HL-60 (cell line): ENCODE data around the gene FAM124A.

Experiments used
- DNase-seq, 2 experiments: peaks; one replicate each; pipeline ENCODE4 v3.0.0-alpha.2; 2010 to 2020; ENCODE audit warnings: low read depth in 1 of 2, low spot score in 1 of 2
- H3K27ac ChIP-seq: fragments of 250-450 bp; sonication (Bioruptor Pico); replicated peaks from 2 replicates; pipeline ENCODE4 v1.5.1; 2020; ENCODE audit warnings: mild to moderate bottlenecking, moderate library complexity
- H3K27me3 ChIP-seq: fragments of 250-450 bp; sonication (Bioruptor Pico); 2 replicates; pipeline ENCODE4 v1.5.1; 2021; ENCODE audit warnings: mild to moderate bottlenecking, moderate library complexity; ENCODE audit not compliant: insufficient read depth, poor library complexity, severe bottlenecking
- H3K4me3 ChIP-seq: replicated peaks from 2 replicates; pipeline ENCODE4 v1.5.1; 2011; ENCODE audit warnings: mild to moderate bottlenecking, control low read depth, low read length; ENCODE audit not compliant: insufficient read depth
- CTCF ChIP-seq: IDR thresholded peaks from one replicate; pipeline ENCODE4 v1.5.1; 2011; ENCODE audit warnings: low read length, control low read depth, inconsistent platforms; ENCODE audit not compliant: insufficient read depth
- GABPA ChIP-seq: IDR thresholded peaks from 2 replicates; pipeline ENCODE4 v1.6.1; 2012; ENCODE audit warnings: low read depth
- POLR2AphosphoS5 ChIP-seq: IDR thresholded peaks from 2 replicates; pipeline ENCODE4 v1.6.1; 2012; ENCODE audit warnings: low read depth
- REST ChIP-seq: IDR thresholded peaks from 2 replicates; pipeline ENCODE4 v1.6.1; 2012; ENCODE audit warnings: low read depth; ENCODE audit not compliant: insufficient replicate concordance
- SPI1 ChIP-seq: IDR thresholded peaks from 2 replicates; pipeline ENCODE4 v1.6.1; 2012; ENCODE audit warnings: low read depth, mild to moderate bottlenecking, borderline replicate concordance

The FAM124A gene

DNA sequence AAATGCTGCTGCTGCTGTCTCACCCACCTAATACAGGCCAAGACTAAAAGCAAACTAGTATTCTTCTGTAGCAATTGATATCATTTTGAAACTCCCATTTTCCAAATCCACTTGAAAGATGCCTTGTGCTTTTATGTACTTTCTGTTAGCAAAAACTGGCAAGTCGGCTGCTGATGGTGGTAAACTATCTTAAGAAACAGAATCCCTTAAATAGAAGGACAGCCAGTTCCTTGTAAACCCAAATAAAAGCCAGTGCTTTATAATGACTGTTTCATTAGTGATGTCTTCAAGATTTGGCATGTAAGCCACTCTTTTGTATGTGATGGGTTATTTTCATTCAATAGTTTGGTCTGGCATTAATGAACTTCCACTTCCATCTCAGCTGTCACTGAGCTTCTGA is 5.2 kb downstream of the FAM124A start:
- DNase-seq, result no peak
- Histone ChIP-seq H3K4me3 (no peak overlapping the region), H3K27ac (no peak overlapping the region), H3K27me3 (peaks cover 41% of the 10 kb centered on the region)
- no peak for TF ChIP-seq SPI1
- TF ChIP-seq POLR2AphosphoS5, result no peak
- TF ChIP-seq CTCF, result no peak
- no peak for TF ChIP-seq GABPA
- TF ChIP-seq REST, result no peak

GRCh38 chr13:51229101-51229719 is 7.0 kb downstream of the FAM124A start:
- Histone ChIP-seq H3K4me3 (no peak overlapping the region), H3K27me3 (peaks cover 28% of the 10 kb centered on the region), H3K27ac (no peak overlapping the region)
- TF ChIP-seq CTCF (no peak), REST (no peak), GABPA (no peak), POLR2AphosphoS5 (no peak), SPI1 (no peak)
- DNase-seq, result no peak

DNA sequence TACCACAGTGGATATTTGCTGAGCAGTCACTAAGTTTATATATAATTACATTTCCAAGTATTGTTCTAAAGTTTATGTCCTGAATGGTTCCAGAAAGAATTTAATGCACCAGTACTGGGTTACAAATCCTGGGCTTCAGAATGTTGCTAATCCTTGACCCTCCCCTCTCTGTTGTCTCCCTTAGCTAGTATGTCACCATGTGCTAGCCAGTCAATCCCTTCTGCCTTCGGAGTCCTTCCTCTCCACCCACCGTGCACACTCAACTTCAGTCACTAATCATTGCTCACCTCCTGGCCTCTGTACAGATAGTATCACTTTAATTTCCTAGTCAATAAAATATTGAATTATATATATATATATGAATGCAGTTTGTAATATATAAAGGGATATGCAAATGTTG is 7.5 kb downstream of the FAM124A start:
- TF ChIP-seq REST (no peak), CTCF (no peak), GABPA (no peak), POLR2AphosphoS5 (no peak), SPI1 (no peak)
- DNase-seq, result no peak
- H3K27me3 ChIP-seq, result peaks cover 26% of the 10 kb centered on the region
- no peak overlapping the region for H3K4me3 ChIP-seq
- H3K27ac ChIP-seq, result no peak overlapping the region
